ENCODE results near the gene CDK10. TPM values are rescaled to one million over a fixed set of nuclear protein-coding genes. Genes with fewer than 3 reads are reported as not detected.
A peak's percentile ranks its signal among the peaks of the same experiment; 100 is the strongest.
"Not testable (repeated sequence)": the region's sequence is repeated elsewhere in the genome, so short reads cannot be mapped to it uniquely, and the experiment has no call there.

The CDK10 gene
- total RNA-seq, 1 donor from 2014 or later: 26.7 TPM

DNA sequence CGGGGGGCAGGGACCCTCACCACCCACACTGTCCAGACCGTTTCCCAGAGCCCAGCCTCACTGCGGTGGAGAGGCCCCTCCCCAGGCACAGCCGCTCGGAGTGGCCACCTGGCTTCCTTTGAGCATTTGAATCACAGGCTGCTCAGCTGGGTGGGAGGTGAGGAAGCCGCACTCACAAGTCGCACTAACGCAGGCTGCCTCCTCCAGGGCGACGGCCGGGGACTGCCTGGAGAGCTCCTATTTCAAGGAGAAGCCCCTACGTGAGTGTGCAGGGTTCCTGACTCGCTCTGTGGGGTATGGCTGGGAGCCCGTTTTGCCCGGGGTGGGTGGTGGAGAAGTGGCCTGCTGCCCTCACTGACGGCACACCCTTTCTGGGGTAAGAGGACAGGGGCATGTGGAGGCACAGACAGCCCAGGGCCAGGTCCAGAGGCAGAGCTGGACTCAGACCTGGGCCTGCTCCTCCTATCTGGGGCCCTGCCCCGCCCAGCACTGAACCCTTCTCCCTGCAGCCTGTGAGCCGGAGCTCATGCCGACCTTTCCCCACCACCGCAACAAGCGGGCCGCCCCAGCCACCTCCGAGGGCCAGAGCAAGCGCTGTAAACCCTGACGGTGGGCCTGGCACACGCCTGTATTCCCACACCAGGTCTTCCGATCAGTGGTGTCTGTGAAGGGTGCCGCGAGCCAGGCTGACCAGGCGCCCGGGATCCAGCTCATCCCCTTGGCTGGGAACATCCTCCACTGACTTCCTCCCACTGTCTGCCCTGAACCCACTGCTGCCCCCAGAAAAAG, 8.8 kb downstream of the CDK10 start:
- TF ChIP-seq, protein P1, sequence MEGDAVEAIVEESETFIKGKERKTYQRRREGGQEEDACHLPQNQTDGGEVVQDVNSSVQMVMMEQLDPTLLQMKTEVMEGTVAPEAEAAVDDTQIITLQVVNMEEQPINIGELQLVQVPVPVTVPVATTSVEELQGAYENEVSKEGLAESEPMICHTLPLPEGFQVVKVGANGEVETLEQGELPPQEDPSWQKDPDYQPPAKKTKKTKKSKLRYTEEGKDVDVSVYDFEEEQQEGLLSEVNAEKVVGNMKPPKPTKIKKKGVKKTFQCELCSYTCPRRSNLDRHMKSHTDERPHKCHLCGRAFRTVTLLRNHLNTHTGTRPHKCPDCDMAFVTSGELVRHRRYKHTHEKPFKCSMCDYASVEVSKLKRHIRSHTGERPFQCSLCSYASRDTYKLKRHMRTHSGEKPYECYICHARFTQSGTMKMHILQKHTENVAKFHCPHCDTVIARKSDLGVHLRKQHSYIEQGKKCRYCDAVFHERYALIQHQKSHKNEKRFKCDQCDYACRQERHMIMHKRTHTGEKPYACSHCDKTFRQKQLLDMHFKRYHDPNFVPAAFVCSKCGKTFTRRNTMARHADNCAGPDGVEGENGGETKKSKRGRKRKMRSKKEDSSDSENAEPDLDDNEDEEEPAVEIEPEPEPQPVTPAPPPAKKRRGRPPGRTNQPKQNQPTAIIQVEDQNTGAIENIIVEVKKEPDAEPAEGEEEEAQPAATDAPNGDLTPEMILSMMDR (IDR thresholded peaks at IDR 0.05; ENCODE audit: borderline replicate concordance): no peak

DNA sequence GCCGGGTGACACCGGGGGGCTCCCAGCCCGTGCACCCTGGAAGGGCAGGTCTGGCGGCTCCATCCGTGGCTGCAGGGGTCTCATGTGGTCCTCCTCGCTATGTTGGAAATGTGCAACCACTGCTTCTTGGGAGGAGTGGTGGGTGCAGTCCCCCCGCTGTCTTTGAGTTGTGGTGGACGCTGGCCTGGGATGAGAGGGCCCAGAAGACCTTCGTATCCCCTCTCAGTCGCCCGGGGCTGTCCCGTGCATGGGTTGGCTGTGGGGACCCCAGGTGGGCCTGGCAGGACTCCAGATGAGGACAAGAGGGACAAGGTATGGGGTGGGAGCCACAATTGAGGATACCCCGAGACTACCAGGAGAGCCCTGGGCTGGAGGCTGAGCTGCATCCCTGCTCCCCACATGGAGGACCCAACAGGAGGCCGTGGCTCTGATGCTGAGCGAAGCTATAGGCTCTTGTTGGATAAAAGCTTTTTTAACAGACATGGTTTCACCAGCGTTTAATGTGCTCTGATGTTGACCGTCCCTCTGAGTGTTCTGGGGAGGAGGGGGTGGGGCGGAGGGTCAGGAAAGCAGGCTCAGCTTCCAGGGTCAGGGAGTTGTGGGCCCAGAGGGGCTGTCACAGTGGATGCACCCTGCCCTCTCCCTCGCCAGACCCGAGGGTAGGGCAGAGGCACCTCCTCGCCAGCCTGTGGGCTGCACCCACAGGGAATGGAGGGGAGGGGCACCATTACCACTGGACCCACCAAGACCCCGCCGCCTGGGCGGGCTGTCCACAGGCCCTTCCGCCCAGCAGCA, 9.6 kb downstream of the CDK10 start:
- intact Hi-C loops (cut with micrococcal nuclease): no loop called here
- Histone ChIP-seq H3K27ac (replicated peaks) (no peak overlapping the region), H3K4me1 (peaks cover 18% of the 10 kb centered on the region), H3K36me3 (peaks cover 34% of the 10 kb centered on the region), H3K4me3 (no peak overlapping the region), H3K9me3 (replicated peaks) (no peaks in the 10 kb centered on the region), H3K27me3 (ENCODE audit: low read depth) (no peaks in the 10 kb centered on the region)
- no peak for DNase-seq
- TF ChIP-seq, protein P1 (IDR thresholded peaks at IDR 0.05; ENCODE audit: borderline replicate concordance): no peak

More for the DNA sequence above, 8.8 kb downstream of the CDK10 start:
- intact Hi-C loops (cut with micrococcal nuclease): no loop called here
- Histone ChIP-seq H3K27me3 (ENCODE audit: low read depth) (no peaks in the 10 kb centered on the region), H3K9me3 (replicated peaks) (no peaks in the 10 kb centered on the region), H3K4me1 (peaks cover 10% of the 10 kb centered on the region), H3K36me3 (peaks cover 34% of the 10 kb centered on the region), H3K4me3 (no peak overlapping the region), H3K27ac (replicated peaks) (no peak overlapping the region)
- no peak for DNase-seq

DNA sequence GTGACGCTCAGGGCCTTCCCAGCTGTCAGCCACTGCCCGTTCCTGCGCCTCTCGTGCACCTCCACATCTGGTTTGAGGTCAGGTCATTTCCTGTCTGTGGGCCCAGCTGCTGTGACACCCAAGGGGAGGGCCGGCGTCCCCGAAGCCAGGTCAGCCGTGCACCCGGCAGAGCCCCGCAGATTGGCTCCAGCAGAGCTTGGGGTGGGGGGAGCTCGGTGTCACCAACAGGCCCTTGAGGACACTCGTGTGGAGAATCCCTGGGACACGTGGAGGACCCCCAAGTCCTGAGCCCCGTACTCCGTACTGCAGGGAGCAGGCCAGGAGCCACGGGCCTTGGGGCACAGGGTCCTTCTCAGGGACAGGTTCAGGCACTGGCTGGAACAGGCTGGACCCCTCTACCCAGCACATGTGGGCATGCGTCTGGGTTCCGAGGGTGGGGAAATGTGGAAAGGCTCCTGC, 10.2 kb downstream of the CDK10 start:
- intact Hi-C loops (cut with micrococcal nuclease): no loop called here
- H3K36me3 ChIP-seq: peaks cover 28% of the 10 kb centered on the region
- H3K4me1 ChIP-seq: peaks cover 25% of the 10 kb centered on the region
- no peaks in the 10 kb centered on the region for H3K9me3 ChIP-seq (replicated peaks)
- DNase-seq: no peak
- no peak overlapping the region for H3K4me3 ChIP-seq
- no peaks in the 10 kb centered on the region for H3K27me3 ChIP-seq (ENCODE audit: low read depth)
- no peak overlapping the region for H3K27ac ChIP-seq (replicated peaks)
- TF ChIP-seq, protein P1 (IDR thresholded peaks at IDR 0.05; ENCODE audit: borderline replicate concordance): no peak

DNA sequence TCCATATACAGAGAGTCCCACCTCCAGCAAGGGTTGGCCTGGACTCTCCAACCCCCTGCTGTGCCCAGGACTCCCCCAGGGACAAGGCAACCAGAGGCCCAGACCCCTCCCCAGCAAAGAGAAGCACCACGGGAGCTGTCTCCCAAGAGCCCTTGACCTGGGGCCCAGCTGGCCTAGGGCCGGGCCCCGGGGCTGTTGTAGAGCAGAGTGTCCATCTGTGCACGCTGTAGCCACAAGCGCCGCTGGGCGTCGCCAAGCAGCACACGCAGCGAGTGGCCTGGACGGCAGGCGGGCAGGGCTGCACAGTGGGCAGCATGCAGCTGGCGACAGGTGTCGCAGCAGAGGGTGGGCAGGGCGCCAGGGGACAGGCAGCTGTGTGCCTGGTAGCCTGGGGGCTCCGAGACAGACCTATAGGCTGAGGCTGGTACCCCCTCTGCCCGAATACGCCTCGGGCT, 10.7 kb downstream of the CDK10 start:
- H3K27me3 ChIP-seq (ENCODE audit: low read depth): no peaks in the 10 kb centered on the region
- TF ChIP-seq, protein P1 (IDR thresholded peaks at IDR 0.05; ENCODE audit: borderline replicate concordance): no peak

DNA sequence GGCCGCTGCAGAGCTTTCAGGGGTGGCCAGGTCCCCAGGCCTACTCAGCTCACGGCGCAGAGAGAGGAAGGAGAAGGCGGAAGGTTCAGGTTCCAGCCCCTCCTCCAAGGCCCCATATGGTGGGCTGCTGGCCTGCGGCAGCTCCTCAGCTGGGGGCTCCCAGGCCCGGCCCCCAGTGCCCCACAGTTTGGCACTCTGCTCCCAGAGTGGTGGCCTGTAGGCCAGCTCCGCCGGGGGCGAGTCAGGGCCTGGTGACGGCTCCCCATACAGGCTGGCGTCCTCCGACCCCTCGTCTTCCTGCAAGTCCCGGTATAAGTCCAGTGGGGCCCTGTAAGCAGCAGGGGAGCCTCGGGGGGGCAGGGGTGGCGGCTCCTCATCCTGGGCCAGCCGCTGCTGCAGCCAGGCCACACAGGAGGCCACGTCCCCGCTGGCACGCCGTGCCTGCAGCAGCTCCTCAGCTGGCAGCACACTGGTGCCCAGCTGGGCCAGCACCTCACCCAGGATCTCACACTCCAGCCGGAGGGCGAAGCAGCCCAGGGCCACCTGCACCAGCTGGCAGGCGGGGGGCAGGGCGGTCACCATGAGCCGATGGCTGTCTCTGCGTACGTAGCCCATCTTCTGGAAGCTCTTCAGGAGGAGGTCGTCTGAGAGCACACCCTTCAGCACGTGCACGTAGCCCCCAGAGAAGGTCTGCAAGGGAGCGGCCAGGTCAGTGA, 11.3 kb downstream of the CDK10 start:
- Histone ChIP-seq H3K36me3 (peaks cover 17% of the 10 kb centered on the region), H3K4me1 (peaks cover 31% of the 10 kb centered on the region), H3K27me3 (ENCODE audit: low read depth) (no peaks in the 10 kb centered on the region), H3K4me3 (no peak overlapping the region), H3K27ac (replicated peaks) (no peak overlapping the region), H3K9me3 (replicated peaks) (no peaks in the 10 kb centered on the region)
- TF ChIP-seq, protein P1 (IDR thresholded peaks at IDR 0.05; ENCODE audit: borderline replicate concordance): no peak
- intact Hi-C loops (cut with micrococcal nuclease): no loop called here
- DNase-seq: no peak

More for the DNA sequence above, 10.7 kb downstream of the CDK10 start:
- DNase-seq: no peak
- Histone ChIP-seq H3K36me3 (peaks cover 23% of the 10 kb centered on the region), H3K27ac (replicated peaks) (no peak overlapping the region), H3K4me1 (peaks cover 29% of the 10 kb centered on the region), H3K9me3 (replicated peaks) (no peaks in the 10 kb centered on the region), H3K4me3 (no peak overlapping the region)
- intact Hi-C loops (cut with micrococcal nuclease): no loop called here

DNA sequence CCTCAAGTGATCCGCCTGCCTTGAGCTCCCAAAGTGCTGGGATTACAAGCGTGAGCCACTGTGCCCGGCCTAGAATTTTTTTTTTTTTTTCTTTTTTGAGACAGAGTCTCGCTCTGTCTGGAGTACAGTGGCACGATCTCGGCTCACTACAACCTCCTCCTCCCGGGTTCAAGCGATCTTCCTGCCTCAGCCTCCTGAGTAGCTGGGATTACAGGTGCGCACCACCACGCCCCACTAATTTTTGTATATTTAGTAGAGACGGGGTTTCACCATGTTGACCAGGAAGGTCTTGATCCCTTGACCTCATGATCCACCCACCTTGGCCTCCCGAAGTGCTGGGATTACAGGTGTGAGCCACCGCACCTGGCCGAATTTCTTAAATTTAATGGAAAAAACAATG, 12.2 kb downstream of the CDK10 start:
- DNase-seq; H3K27me3 ChIP-seq (ENCODE audit: low read depth); H3K36me3 ChIP-seq; intact Hi-C loops (cut with micrococcal nuclease); H3K4me3 ChIP-seq; H3K27ac ChIP-seq (replicated peaks); H3K9me3 ChIP-seq (replicated peaks): not testable (repeated sequence)
- peaks cover 31% of the 10 kb centered on the region for H3K4me1 ChIP-seq

DNA sequence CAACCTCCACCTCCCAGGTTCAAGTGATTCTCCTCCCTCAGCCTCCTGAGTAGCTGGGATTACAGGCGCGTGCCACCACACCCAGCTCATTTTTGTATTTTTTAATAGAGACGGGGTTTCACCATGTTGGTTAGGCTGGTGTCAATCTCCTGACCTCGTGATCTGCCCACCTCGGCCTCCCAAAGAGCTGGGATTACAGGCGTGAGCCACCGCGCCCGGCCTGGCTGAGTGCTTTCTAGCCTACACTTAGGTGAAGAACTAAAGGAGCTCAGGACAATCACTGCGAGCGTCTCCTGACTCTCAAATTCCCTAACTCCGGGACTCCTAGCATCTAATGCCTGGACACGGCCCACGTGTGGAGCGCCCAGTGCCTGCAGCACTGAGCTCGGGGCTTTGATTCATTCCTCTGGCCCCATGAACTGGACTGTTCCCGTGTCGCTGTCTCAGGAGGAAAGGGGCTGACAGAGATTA, 13.2 kb downstream of the CDK10 start:
- peaks cover 31% of the 10 kb centered on the region for H3K4me1 ChIP-seq
- H3K4me3 ChIP-seq: peak overlapping the region; percentile 83
- H3K36me3 ChIP-seq; DNase-seq; intact Hi-C loops (cut with micrococcal nuclease); H3K9me3 ChIP-seq (replicated peaks); H3K27me3 ChIP-seq (ENCODE audit: low read depth): not testable (repeated sequence)
- peak overlapping the region; percentile 79 for H3K27ac ChIP-seq (replicated peaks)
